Ishikawa (cell line): Measurements from ENCODE around the gene VWDE.

Source experiments
- CREB1 ChIP-seq: IDR thresholded peaks from 2 replicates; pipeline ENCODE4 v1.6.1; 2012; ENCODE audit warnings: low read depth
- EGR1 ChIP-seq: IDR thresholded peaks from 2 replicates; pipeline ENCODE4 v1.6.1; 2012
- EP300 ChIP-seq: IDR thresholded peaks from 2 replicates; pipeline ENCODE4 v1.6.1; 2012; ENCODE audit warnings: borderline replicate concordance
- FOXM1 ChIP-seq: IDR thresholded peaks from 2 replicates; pipeline ENCODE4 v1.6.1; 2012; ENCODE audit warnings: low read depth, borderline replicate concordance
- NFIC ChIP-seq: IDR thresholded peaks from 2 replicates; pipeline ENCODE4 v1.6.1; 2012
- RAD21 ChIP-seq: IDR thresholded peaks from 2 replicates; pipeline ENCODE4 v1.6.1; 2012; ENCODE audit warnings: low read depth
- TAF1 ChIP-seq: IDR thresholded peaks from 2 replicates; pipeline ENCODE4 v1.6.1; 2012; ENCODE audit warnings: low read depth, mild to moderate bottlenecking
- TCF12 ChIP-seq: IDR thresholded peaks from 2 replicates; pipeline ENCODE4 v1.6.1; 2012; ENCODE audit warnings: low read depth
- TEAD4 ChIP-seq: IDR thresholded peaks from 2 replicates; pipeline ENCODE4 v1.6.1; 2012
- YY1 ChIP-seq: IDR thresholded peaks from 2 replicates; pipeline ENCODE4 v1.6.1; 2012; ENCODE audit warnings: low read depth
- ZBTB7A ChIP-seq: IDR thresholded peaks from 2 replicates; pipeline ENCODE4 v1.6.1; 2012; ENCODE audit warnings: low read depth
- TF ChIP-seq, protein P1 (sequence below): IDR thresholded peaks from 2 replicates; pipeline ENCODE4 v1.6.1; 2012
- TF ChIP-seq, protein P2 (sequence below): IDR thresholded peaks from 2 replicates; pipeline ENCODE4 v1.6.1; 2012
- TF ChIP-seq, protein P3 (sequence below): IDR thresholded peaks from 2 replicates; pipeline ENCODE4 v1.6.1; 2012; ENCODE audit warnings: low read depth, mild to moderate bottlenecking

The VWDE gene

DNA sequence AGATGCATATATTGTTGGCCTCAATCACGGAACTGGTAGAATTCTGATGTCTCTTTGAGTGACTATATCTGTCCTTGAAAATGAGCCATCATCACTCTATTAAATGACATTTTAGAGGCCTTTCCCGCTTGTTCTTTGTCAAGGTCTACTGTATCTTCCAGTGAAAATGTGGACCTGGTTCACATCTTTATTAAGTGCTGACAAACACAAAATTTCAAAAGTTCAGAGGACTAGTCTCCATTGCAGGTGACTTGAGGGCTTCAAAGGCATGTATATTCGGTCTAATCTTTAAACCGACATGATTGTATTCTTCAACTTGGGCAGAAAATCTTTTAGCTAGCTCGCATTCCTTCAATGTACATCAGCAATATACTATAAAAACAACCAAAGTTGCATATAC, 36.6 kb upstream of the VWDE start:
- TF ChIP-seq RAD21 (no peak), NFIC (no peak), YY1 (no peak), ZBTB7A (no peak), TAF1 (no peak), EGR1 (no peak)
- TF ChIP-seq, protein P1, sequence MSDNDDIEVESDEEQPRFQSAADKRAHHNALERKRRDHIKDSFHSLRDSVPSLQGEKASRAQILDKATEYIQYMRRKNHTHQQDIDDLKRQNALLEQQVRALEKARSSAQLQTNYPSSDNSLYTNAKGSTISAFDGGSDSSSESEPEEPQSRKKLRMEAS = no peak
- TF ChIP-seq, protein P2, sequence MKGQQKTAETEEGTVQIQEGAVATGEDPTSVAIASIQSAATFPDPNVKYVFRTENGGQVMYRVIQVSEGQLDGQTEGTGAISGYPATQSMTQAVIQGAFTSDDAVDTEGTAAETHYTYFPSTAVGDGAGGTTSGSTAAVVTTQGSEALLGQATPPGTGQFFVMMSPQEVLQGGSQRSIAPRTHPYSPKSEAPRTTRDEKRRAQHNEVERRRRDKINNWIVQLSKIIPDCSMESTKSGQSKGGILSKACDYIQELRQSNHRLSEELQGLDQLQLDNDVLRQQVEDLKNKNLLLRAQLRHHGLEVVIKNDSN = no peak

DNA sequence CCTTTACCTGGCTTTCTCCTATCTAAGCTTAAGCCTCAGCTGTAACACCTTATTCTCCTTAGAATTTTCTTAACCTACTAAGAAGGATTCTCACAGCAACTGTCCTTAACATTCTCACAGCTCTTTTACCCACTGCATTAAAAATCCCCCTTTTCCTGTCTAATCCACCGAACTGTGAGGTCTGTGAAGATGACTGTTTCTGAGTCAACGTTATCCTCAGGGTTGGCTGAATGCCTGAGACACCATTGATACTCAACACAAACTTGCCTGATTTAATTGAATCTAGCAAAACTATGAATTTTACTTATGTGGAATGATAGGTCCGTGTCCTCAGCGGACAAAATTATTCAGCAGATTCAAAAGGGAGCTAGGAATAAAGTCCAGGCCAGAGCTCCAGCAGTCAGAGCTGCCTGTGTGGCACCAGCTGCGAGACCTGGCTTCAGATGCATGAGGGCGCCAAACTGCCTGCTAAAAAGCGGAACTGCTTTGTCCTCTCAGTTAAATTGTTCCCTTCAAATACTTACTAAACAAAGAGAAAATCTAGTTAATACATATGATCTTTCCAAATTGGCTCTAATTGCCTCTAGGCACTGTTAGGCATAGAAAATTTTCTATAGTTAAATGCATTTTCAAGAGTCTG, 33.4 kb upstream of the VWDE start:
- TF ChIP-seq RAD21 = peak; percentile 41
- no peak for TF ChIP-seq TAF1
- TF ChIP-seq, protein P3, sequence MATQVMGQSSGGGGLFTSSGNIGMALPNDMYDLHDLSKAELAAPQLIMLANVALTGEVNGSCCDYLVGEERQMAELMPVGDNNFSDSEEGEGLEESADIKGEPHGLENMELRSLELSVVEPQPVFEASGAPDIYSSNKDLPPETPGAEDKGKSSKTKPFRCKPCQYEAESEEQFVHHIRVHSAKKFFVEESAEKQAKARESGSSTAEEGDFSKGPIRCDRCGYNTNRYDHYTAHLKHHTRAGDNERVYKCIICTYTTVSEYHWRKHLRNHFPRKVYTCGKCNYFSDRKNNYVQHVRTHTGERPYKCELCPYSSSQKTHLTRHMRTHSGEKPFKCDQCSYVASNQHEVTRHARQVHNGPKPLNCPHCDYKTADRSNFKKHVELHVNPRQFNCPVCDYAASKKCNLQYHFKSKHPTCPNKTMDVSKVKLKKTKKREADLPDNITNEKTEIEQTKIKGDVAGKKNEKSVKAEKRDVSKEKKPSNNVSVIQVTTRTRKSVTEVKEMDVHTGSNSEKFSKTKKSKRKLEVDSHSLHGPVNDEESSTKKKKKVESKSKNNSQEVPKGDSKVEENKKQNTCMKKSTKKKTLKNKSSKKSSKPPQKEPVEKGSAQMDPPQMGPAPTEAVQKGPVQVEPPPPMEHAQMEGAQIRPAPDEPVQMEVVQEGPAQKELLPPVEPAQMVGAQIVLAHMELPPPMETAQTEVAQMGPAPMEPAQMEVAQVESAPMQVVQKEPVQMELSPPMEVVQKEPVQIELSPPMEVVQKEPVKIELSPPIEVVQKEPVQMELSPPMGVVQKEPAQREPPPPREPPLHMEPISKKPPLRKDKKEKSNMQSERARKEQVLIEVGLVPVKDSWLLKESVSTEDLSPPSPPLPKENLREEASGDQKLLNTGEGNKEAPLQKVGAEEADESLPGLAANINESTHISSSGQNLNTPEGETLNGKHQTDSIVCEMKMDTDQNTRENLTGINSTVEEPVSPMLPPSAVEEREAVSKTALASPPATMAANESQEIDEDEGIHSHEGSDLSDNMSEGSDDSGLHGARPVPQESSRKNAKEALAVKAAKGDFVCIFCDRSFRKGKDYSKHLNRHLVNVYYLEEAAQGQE = no peak
- no peak for TF ChIP-seq ZBTB7A

DNA sequence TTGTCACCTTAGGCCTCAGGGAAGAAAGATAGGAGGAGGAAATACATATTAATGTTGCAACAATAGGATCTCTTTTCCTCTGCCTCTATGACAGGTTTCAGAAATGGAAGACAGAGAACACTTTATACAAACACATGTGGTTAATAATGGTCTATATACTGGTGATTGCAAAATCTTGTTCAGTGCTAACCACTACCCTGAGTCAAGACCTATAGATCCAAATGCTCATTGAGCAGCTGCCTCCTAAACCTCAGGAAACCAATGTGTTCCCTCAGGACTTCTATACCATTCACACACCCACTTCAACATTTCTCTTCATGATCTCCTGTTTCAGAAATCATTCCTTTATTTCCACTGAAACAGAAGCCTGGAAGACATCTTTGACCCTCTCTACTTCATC, 32.5 kb upstream of the VWDE start:
- TF ChIP-seq, protein P3 = no peak
- no peak for TF ChIP-seq NFIC
- TF ChIP-seq TAF1 = no peak
- TF ChIP-seq EP300 = no peak
- TF ChIP-seq TEAD4 = no peak
- TF ChIP-seq YY1 = no peak
- no peak for TF ChIP-seq TCF12
- TF ChIP-seq ZBTB7A = no peak
- TF ChIP-seq, protein P1 = no peak

DNA sequence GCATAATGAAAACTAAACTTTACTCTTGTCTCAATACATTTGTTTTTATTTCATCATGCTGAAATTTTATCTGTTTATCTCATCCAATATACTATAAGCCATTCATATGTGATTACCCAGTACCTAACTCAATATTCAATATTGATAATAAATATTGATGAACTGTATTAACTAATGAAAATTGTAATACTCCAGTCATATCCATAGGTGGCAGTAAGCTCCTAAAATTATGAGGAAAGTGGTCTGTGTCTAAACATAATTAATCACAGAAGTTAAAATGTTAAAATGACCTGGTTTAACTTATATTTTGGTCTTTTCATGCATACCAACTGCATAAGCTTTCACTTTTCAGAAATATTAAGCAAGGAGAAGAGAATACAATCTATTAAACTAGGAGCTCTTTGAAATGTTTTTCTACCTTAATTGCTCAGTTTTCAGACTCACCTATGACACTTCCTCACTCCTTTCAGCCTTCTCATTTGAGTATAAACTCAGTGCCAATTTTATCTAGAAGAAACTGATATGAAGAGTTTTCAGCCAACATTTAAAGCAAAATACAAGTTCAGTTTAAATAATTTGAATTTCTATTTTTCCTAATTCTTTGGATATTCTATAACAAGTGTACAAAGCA, 30.5 kb upstream of the VWDE start:
- TF ChIP-seq FOXM1 = no peak
- peak; percentile 49 for TF ChIP-seq RAD21

DNA sequence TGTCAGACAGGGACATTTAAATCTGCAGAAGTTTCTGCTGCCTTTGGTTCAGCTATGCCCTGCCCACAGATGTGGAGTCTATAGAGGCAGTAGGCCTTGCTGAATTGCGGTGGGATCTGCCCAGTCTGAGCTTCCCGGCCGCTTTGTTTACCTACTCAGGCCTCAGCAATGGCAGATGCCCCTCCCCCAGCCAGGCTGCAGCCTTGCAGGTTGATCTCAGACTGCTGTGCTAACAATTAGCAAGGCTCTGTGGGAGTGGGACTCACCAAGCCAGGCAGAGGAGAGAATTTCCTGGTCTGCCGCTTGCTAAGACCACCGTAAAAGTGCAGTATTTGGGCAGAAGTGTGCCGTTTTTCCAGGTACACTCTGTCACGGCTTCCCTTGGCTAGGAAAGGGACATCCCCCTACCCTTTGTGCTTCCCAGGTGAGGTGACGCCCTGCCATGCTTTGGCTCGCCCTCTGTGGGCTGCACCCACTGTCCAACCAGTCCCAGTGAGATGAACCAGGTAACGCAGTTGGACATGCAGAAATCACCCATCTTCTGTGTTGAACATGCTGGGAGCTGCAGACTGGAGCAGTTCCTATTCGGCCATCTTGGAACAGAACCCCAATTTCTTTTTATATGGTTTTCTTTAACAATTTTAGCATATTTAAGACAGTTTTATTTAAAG, 28.4 kb upstream of the VWDE start:
- TF ChIP-seq CREB1 (no peak), NFIC (no peak), RAD21 (no peak), FOXM1 (no peak), YY1 (no peak), ZBTB7A (no peak), EP300 (no peak), TCF12 (no peak), TAF1 (no peak)
- TF ChIP-seq, protein P2 = no peak
- TF ChIP-seq, protein P1 = no peak
- TF ChIP-seq, protein P3 = no peak
